Mesodermal cell (in vitro differentiated cells): ENCODE measurements around the gene CYBB.

Experiments used
- H3K27ac ChIP-seq: 2 replicates; pipeline ENCODE4 v1.7.0; 2013; ENCODE audit warnings: mild to moderate bottlenecking, low read depth, low read length, moderate library complexity; ENCODE audit not compliant: severe bottlenecking
- H3K36me3 ChIP-seq: 2 replicates; pipeline ENCODE4 v1.7.1; 2013; ENCODE audit warnings: mild to moderate bottlenecking, low read length, moderate library complexity; ENCODE audit not compliant: control insufficient read depth, insufficient read depth
- H3K4me1 ChIP-seq: one replicate; pipeline ENCODE4 v1.7.1; 2013; ENCODE audit warnings: mild to moderate bottlenecking, low read length; ENCODE audit not compliant: insufficient read depth, control insufficient read depth, poor library complexity, severe bottlenecking
- H3K4me3 ChIP-seq: 2 replicates; pipeline ENCODE4 v1.7.0; 2013; ENCODE audit warnings: low read length, control low read depth, mild to moderate bottlenecking; ENCODE audit not compliant: insufficient read depth, poor library complexity, severe bottlenecking; ENCODE audit errors: extremely low read depth
- H3K9me3 ChIP-seq: 2 replicates; pipeline ENCODE4 v1.7.1; 2013; ENCODE audit warnings: mild to moderate bottlenecking, low read length, moderate library complexity; ENCODE audit not compliant: control insufficient read depth

The CYBB gene

DNA sequence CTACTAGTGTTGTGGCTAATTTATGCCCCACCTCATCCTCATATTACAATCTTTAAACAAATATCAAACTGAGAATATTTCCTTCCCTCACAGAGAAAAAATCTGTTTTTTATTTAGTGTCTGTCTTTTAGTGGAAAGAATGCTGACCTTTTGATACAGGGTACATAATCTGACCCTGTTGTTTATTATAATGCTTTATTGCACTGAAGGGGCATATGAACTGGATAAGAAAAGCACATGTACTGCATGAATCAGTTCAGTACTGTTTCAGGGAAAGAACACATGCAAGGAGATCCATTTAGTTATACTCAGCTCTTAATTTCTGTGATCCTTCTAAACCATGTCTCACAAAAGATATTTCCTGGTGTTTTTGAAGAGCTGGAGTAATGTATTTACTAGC, 83.0 kb downstream of the CYBB start:
- H3K4me3 ChIP-seq: no peak overlapping the region
- H3K9me3 ChIP-seq: no peaks in the 10 kb centered on the region
- H3K4me1 ChIP-seq: peaks cover 15% of the 10 kb centered on the region
- no peaks in the 10 kb centered on the region for H3K36me3 ChIP-seq
- H3K27ac ChIP-seq: no peak overlapping the region
